Activated T-cell treated with anti-CD3 and anti-CD28 coated beads, Interleukin-2, amount 50 U/mL, for 1 hour (primary cell): Measurements from ENCODE around the gene PIK3R6.
A peak's percentile ranks its signal among the peaks of the same experiment; 100 is the strongest.

Source experiments
- DNase-seq: peaks from one replicate; pipeline ENCODE4 v3.0.0-alpha.2; 2020

The PIK3R6 gene

GRCh38 chr17:8893621-8894201 is 26.2 kb upstream of the PIK3R6 start:
- peak; percentile 14 for DNase-seq

- no peak for DNase-seq
Measured at GRCh38 chr17:8893059-8893458, 25.6 kb upstream of the PIK3R6 start.

DNA sequence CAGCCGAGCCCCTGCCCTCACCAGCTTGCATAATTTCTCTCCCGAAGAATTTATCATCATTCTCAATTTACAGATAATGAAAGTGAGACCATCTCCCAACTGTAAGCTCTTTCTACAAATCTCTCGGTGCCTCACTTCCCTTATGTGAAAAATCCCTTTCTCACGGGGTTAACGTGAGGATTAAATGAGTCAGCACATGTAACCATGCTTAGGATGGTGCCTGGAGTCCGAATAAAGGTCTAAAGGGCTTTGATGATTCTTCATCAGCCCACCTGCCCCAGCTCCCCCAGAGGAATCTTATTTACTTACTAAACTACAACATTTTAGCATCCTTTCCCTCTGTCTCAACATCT is 24.8 kb upstream of the PIK3R6 start:
- no peak for DNase-seq

GRCh38 chr17:8890671-8891070 is 23.2 kb upstream of the PIK3R6 start:
- DNase-seq, result no peak

DNA sequence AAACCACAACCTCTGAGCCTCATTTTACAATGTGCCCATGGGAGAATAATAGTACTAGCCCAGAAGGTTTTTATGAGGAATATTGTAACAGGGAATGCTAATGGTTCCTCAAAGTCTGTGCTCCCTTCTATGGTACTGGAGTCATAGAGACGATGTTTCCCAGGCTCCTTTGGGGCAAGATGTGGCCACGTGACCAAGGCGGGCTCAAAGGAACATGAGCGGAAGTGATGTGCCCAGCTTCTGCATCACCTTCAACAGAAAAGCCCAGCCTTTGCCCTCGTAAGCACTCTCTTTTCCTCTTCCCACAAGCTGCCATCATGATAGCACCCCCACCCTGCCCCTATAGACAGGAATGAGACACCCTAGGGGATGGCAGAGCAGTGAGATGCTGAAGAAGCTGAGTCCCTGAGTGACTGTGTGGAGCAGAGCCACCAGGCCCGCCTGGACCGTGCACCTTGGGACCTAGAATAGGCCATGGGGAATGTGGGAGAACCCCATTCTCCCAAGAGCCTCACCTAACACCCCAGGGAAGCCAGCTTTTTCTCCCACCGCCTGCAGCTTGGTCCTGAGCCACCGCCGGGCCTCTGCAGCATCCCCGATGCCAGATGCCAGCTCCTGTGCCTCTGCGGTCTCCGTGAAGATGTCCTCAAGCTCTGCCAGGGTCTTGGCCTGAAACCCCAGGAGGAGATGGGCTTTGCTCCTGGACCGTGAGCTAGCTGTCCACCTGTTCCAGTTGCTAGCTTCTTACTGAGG is 22.2 kb upstream of the PIK3R6 start:
- DNase-seq, result no peak

GRCh38 chr17:8888704-8889302 is 21.3 kb upstream of the PIK3R6 start:
- no peak for DNase-seq

- DNase-seq, result no peak
Measured at GRCh38 chr17:8887834-8888703, 20.6 kb upstream of the PIK3R6 start.

- no peak for DNase-seq
Measured at GRCh38 chr17:8887301-8887700, 19.8 kb upstream of the PIK3R6 start.

- no peak for DNase-seq
Measured at GRCh38 chr17:8885967-8886684, 18.7 kb upstream of the PIK3R6 start.

DNA sequence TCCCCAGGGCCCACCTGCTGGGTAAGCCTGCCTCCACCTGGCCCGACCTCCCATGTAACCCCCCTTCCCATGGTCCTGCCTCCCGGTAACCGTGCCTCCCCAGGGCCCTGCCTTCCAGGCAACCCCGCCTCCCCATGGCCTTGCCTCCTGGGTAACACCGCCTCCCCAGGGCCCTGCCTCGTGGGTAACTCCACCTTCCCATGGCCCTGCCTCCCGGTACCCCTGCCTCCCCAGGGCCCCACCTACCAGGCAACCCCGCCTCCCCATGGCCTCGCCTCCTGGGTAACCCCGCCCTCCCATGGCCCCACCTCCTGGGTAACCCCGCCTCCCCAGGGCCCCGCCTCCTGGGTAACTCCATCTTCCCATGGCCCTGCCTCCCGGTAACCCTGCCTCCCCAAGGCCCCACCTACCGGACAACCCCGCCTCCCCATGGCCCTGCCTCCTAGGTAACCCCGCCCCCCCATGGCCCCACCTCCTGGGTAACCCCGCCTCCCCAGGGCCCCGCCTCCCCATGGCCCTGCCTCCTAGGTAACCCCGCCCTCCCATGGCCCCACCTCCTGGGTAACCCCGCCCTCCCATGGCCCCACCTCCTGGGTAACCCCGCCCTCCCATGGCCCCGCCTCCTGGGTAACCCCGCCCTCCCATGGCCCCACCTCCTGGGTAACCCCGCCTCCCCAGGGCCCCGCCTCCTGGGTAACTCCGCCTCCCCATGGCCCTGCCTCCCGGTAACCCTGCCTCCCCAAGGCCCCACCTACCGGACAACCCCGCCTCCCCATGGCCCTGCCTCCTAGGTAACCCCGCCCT is 17.9 kb upstream of the PIK3R6 start:
- DNase-seq, result peak; percentile 69

DNA sequence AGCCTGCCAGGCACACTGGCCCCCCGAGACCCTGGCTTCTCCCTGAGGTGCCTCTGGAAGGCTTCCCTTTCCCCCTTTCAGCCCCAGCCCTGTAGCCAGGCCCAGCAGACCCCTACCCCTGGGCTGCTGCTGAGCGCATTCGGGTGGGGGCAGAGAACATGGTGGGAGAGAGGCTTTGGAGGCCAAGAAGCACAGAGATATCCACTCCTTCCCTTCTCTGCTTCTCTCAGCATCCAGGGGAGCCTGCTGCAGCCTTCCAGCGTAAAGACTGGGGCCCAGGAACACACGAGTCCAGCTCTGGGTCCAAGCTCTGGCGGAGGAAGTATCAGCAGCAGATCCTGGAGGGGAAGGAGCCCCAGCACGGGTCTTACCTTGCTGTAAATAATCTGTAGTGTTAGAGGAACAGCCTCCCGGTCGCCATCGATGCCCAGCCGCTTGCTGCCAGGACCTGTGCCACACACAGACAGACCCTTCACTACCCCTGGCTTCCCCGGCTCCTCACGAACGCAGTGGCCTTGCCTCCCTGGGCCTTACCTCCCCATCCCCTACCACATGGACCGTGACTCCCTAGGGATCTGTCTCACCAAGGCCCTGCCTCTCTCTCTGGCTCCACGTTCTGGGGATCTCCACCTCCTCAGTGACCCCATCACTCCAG is 17.0 kb upstream of the PIK3R6 start:
- DNase-seq, result no peak

DNA sequence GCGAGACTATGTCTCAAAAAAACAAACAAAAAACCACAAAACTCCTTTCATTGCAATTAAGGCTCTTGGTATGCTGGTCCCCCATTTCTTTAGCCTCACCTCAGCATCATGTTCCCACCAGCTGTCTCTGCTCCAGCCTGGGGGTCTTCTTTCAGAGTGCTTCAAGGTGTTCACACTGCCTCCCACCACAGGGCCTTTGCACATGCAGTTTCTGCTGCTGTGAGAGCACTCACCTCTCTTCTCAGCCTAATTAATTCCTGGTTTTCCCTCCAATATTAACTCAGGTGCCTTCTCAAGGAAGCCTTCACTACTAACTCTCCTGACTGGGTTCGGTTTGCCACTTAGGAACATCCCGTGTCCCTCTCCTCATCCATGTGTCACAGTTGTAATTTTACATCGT is 15.9 kb upstream of the PIK3R6 start:
- DNase-seq, result no peak

DNA sequence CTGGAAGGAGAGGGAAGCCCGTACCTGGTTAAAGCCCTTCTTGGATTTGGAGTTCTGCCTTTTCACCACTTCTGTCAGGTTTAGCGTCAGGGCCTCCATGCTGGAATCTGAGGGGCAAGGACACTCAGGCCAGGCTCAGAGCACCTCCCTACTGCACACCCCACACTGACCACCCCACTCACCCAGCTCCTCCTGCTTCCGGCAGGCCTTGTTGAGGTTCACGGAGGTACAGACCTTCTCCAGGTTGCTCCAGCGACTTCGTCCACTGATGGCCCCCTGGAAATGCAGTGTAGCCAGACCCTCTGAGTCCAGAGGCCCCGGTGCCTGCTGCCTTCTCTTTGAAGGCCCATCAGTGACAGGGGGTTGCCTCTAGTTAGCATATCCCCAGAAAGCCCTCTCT is 14.1 kb upstream of the PIK3R6 start:
- DNase-seq, result no peak

DNA sequence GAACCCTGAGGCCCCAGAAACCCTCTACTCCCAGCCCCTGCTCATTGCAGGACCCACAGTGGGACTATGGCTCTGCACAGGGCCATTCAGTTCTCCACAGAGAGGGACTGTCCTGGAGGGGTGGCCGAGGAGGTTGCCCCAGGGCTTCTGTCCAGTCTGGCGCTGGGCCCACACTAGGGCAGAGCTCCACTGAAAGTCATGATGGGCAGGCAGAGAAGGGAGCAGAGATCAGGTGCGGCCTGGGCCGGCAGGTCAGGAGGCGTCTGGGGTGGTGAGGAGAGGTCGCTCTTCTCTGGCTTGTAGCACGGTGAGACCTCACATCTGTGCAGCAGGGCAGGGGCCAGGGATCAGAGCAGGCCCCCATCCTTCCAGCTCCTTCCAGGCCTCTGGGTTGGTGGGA is 13.0 kb upstream of the PIK3R6 start:
- DNase-seq, result no peak

DNA sequence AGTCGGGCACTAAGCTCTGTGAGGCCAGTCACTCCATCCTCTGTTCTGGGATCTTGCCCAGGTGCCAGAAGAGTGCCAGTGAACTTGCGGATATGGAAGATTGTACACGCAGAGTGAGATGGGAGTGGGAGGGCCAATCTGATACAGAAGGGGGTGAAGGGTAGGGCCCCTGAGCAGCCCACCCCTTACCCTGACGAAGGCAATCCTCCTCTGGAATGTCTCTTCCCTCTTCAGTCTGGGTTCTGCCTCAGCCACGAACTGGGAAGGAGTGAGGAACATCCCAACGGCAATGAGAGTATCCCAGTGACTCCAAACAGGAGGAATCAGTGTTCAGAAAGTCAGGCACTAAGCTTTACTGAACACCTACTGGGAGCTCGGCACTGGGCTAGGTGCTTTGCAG is 11.9 kb upstream of the PIK3R6 start:
- no peak for DNase-seq

DNA sequence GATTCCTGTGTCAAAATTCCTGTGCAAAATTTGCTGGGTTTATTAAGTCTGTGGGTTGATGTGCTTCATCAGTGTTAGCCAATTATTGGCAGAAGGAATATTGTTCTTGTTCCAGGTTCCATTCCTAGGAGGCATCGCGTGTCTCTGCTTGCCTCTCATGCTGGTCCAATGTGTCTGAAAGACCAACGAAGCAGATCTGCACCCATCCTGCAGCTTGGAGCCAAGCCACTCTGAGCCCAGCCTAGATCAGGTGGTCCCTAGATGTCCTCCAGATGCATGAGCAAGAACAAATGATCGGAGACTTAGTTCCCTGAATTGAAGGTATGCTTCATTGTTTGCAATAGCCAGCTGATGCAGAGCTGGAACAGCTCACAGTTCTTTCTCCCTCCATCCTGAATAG is 10.5 kb upstream of the PIK3R6 start:
- no peak for DNase-seq

DNA sequence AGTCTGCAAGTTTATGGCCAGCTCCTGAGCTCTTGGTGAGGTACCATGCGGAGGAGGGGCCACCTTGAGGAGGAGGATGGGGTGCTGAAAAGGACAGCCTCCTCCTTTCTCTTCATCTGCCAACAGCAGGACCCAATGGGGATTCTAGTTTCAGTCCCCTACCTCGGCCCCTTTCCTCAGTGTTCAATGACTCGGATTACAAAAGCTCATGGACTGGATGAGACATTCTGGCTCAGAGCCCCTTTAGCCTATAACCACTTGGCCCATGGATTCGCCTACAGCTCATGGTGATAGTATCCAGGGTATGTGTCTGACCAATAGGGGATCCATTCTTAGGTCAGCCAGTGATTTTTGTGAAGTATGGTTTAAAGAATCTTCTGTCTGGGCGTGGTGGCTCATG is 8.5 kb upstream of the PIK3R6 start:
- no peak for DNase-seq

DNA sequence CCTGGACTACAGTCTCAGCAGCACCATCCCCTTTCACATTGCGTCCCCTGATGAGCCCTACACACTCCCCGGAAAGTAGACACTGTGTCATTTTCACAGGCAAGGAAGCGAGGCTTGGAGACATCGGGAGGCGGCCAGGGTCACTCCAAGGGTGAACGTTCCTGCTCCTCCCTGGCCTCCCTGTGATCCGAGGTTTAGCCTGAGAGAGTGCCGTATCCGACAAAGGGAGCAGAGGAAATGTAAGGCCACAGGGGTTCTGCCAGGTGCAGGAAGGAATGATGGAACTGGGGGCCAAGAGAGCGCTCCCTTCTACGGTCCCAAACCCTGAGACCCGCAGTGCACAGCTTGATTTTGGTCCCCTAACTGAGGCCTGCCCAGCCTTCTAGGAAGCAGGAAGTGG is 8.0 kb upstream of the PIK3R6 start:
- DNase-seq, result no peak

DNA sequence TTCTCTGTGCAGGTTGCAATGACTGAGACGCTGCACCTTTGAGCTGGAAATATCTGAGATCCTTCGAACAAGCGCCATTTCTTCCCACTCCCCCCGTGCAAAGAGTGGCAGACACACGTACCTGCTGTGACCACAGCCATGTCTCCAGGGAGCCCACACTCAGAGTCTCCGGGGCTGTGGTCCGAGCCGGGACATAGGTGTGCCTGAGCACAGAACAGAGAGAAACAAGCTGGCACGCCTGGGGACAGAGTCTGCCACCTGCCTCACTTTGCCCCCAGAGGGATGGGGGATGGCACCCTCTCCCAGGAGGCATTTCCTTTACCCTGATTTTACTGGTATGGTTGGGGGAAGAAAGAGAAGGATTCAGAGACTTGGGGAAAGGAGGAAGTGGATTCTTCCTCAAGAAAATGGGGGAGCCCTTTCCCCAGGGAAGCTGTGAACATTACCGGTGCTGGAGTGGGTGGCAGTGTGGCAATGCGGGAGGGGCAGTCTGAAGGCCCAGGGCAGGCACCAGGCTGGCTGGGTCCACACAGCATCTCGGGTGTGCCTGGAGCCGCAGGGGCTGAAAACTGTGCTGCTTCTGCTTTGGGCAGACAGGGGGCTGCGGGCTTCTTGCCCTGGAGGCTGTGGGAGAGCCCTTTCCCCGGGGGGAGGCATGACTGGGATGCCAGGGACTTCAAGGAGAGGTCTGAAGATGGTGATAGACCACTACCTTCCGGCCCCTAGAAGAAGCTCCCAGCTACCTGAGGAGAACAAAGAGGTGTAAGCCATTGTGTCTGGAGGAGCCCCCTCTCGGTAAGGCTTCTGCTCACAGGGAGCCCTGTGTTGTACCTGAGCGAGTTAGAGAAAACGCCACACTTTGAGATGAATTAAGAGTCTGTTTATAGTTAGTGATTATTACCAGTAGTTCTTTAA is 6.6 kb upstream of the PIK3R6 start:
- no peak for DNase-seq

DNA sequence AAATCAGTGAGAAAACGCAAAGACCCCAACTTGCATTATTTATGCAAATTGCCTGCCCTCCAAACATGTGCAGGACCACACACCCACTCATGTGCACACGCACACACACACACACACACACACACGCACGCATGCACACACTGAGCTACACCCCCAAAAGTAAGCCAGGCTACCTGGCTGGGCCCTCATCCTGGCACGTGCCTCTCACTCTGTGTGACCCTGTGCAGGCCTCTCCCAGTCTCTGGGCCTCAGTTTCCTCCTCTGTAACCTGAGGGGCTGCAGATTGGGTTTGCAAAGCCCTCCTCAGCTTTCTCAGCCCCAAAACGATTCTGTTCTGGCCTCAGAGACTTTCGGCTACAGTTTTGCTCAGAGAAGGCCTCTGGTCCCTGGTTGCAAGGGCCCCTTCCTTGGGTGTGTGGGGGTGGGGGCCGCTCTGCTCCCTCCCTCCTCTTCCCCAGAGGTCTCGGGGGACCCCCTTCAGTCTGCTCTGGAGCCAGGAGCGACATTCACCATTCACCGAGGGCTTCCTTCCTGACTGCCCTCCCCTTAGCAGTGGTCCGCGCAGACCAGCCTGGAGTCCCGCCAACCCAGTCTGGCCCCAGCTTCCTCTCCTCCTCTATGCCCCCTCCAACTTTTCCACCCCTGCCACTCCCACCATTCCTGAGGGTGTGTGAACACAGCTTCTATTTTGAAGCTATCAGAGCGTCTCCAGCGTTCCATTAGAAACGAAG is 5.4 kb upstream of the PIK3R6 start:
- no peak for DNase-seq
